ENCODE data around the gene PRIMA1. TPM values are rescaled to one million over a fixed set of nuclear protein-coding genes. Genes with fewer than 3 reads are reported as not detected.

The PRIMA1 gene
- total RNA-seq, 1 donor from 2014 or later, result 2.4 TPM

DNA sequence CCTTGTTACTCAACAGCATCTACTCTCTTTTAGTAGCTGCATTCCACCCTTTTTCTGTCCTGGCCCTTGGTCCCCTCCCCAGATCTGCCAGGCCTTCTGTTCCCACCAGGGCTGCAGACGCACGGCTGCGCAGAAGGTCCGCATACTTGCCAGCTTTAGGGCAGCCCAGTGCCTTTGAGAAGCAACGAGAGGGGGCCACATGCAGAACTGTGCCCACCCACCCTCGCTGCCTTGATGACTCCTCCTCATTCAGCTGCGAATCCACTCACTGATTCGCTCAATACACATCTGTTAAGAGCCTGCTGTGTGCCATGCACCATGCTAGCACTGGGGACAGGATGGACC is 39.2 kb downstream of the PRIMA1 start:
- TF ChIP-seq, protein P1, sequence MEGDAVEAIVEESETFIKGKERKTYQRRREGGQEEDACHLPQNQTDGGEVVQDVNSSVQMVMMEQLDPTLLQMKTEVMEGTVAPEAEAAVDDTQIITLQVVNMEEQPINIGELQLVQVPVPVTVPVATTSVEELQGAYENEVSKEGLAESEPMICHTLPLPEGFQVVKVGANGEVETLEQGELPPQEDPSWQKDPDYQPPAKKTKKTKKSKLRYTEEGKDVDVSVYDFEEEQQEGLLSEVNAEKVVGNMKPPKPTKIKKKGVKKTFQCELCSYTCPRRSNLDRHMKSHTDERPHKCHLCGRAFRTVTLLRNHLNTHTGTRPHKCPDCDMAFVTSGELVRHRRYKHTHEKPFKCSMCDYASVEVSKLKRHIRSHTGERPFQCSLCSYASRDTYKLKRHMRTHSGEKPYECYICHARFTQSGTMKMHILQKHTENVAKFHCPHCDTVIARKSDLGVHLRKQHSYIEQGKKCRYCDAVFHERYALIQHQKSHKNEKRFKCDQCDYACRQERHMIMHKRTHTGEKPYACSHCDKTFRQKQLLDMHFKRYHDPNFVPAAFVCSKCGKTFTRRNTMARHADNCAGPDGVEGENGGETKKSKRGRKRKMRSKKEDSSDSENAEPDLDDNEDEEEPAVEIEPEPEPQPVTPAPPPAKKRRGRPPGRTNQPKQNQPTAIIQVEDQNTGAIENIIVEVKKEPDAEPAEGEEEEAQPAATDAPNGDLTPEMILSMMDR (IDR thresholded peaks at IDR 0.05; ENCODE audit: partially characterized antibody, unreplicated experiment), result no peak
- Mint-ChIP-seq H3K4me3 (ENCODE audit: unreplicated experiment) (no peak overlapping the region), H3K27me3 (ENCODE audit: unreplicated experiment) (peaks cover 6% of the 10 kb centered on the region), H3K4me1 (ENCODE audit: low read depth, unreplicated experiment) (peaks cover 26% of the 10 kb centered on the region), H3K9me3 (ENCODE audit: unreplicated experiment) (peaks cover 3% of the 10 kb centered on the region), H3K36me3 (ENCODE audit: unreplicated experiment) (no peaks in the 10 kb centered on the region), H3K27ac (ENCODE audit: unreplicated experiment) (no peak overlapping the region)
- no peak for DNase-seq

DNA sequence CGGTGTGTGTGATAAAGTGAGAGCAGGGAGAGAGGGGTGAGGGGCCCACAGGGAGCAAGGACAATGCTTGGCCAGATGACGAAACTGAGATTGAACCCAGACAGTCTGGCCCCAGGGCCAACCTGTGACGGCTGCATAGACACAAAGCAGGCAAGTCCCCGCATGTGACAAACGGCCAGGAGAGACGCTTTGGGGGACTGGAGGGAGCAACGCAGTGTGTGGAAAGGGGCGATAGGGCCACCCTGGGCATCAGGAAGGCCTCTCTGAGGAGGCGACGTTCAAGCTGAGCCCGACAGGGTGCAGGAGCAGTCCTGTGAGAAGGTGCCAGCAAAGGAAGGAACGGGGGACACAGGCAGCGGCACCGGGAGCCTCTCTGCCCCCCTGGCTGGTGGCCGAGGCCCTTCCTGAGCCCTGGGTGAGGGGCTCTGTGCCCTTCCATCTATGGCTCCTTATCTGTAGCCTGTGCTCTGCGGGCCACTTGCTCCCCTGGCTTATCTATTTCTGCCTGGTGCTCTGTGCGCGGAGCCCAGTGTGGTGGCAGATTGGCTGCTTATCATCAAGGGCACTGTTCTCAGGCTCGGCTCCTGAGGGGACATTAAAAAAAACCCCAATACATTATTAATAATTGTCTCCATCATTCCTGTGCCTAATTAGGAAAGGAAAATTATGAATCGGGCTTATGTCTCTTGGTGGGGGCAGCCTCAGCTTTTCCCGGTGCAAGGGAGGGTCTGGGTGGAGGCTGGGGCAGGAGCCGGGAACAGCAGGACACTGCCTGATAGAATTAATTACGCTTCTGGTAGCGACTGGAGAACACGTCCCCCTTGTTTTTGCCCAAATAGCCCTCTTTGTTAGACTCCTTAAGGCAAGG is 39.8 kb downstream of the PRIMA1 start:
- no peak for DNase-seq
- Mint-ChIP-seq H3K4me3 (ENCODE audit: unreplicated experiment) (no peak overlapping the region), H3K27me3 (ENCODE audit: unreplicated experiment) (peaks cover 6% of the 10 kb centered on the region), H3K36me3 (ENCODE audit: unreplicated experiment) (no peaks in the 10 kb centered on the region), H3K9me3 (ENCODE audit: unreplicated experiment) (peaks cover 3% of the 10 kb centered on the region), H3K27ac (ENCODE audit: unreplicated experiment) (peak overlapping the region; percentile 19), H3K4me1 (ENCODE audit: low read depth, unreplicated experiment) (peaks cover 26% of the 10 kb centered on the region)
- TF ChIP-seq, protein P1 (IDR thresholded peaks at IDR 0.05; ENCODE audit: partially characterized antibody, unreplicated experiment), result no peak

DNA sequence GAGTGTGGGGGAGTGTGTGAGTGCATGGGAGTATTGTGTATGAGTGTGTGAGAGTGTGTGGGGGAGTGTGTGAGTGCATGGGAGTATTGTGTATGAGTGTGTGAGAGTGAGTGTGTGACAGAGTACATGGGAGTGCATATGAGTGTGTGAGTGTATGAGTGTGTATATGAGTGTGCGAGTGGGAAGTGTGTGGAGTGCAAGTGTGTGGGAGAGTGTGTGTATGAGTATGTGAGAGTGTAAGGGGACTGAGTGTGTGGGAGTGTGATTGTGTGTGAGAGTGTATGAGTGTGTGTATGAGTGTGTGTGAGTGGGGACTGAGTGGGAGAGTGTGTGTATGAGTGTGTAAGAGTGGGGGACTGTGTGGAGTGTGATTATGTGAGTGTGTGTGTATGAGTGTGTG is 40.7 kb downstream of the PRIMA1 start:
- Mint-ChIP-seq H3K9me3 (ENCODE audit: unreplicated experiment) (peaks cover 3% of the 10 kb centered on the region), H3K27ac (ENCODE audit: unreplicated experiment) (peak overlapping the region; percentile 19), H3K4me1 (ENCODE audit: low read depth, unreplicated experiment) (peaks cover 28% of the 10 kb centered on the region), H3K36me3 (ENCODE audit: unreplicated experiment) (no peaks in the 10 kb centered on the region), H3K27me3 (ENCODE audit: unreplicated experiment) (peaks cover 8% of the 10 kb centered on the region), H3K4me3 (ENCODE audit: unreplicated experiment) (no peak overlapping the region)
- no peak for DNase-seq
- TF ChIP-seq, protein P1 (IDR thresholded peaks at IDR 0.05; ENCODE audit: partially characterized antibody, unreplicated experiment), result no peak

DNA sequence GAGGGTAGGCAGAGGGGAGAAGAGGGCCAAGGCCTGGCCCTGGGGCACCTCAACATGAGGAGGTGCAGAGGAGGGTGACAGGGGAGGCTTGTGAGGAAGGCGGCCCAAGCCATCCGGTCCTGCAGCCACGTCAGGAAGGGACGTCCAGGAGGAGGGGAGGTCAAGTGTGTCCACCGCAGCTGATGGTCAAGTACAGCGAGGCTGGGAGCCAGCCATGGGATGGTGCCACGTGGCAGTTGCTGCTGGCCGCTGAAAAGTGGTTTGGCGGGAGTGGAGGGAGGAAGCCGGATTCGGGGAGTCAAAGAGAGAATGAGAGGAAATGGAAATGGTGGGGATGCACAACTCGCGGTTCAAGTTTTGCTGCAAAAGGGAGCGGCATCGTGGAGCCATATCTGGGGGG is 41.2 kb downstream of the PRIMA1 start:
- H3K4me1 Mint-ChIP-seq (ENCODE audit: low read depth, unreplicated experiment), result peaks cover 32% of the 10 kb centered on the region
- H3K4me3 Mint-ChIP-seq (ENCODE audit: unreplicated experiment), result no peak overlapping the region
- TF ChIP-seq, protein P1 (IDR thresholded peaks at IDR 0.05; ENCODE audit: partially characterized antibody, unreplicated experiment), result no peak
- H3K27ac Mint-ChIP-seq (ENCODE audit: unreplicated experiment), result no peak overlapping the region
- H3K27me3 Mint-ChIP-seq (ENCODE audit: unreplicated experiment), result peaks cover 8% of the 10 kb centered on the region
- H3K9me3 Mint-ChIP-seq (ENCODE audit: unreplicated experiment), result peaks cover 5% of the 10 kb centered on the region
- no peak for DNase-seq
- H3K36me3 Mint-ChIP-seq (ENCODE audit: unreplicated experiment), result no peaks in the 10 kb centered on the region

DNA sequence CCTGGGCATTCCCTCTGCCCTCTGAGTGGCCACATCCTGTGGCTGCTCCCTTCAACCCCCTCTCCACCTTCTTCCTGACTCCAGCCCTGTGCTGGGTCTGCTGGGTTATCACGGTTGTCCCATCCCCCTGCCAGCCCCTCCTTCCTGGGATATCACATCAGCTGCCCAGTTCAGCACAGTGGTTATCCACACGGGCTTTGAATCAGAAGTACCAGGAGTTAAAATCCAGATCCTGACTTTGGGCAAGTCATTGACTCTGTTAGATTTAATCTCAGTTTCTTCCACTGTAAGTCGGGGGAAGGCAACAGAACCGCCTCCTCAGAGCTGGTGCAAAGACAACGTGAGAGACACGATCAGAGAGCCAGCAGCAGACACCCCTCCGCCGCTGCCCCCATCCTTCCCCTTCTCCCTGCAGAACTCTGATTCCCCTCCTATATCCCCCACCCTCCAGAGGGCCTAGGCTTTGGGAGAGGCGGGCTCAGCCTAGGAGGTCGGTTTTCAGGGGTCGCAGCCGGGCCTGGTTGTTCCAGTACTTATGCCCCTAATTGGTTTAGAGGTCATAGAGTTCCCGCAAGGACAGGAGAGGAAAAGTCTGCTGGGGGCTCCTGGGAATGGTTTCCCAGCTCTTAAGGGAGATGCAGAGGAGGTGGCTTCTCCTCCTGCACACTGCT is 42.5 kb downstream of the PRIMA1 start:
- TF ChIP-seq, protein P1 (IDR thresholded peaks at IDR 0.05; ENCODE audit: partially characterized antibody, unreplicated experiment), result no peak
- H3K36me3 Mint-ChIP-seq (ENCODE audit: unreplicated experiment), result no peaks in the 10 kb centered on the region
- H3K4me3 Mint-ChIP-seq (ENCODE audit: unreplicated experiment), result no peak overlapping the region
- no peak for DNase-seq
- H3K4me1 Mint-ChIP-seq (ENCODE audit: low read depth, unreplicated experiment), result peaks cover 45% of the 10 kb centered on the region
- no peak overlapping the region for H3K27ac Mint-ChIP-seq (ENCODE audit: unreplicated experiment)
- H3K27me3 Mint-ChIP-seq (ENCODE audit: unreplicated experiment), result peaks cover 9% of the 10 kb centered on the region
- H3K9me3 Mint-ChIP-seq (ENCODE audit: unreplicated experiment), result peaks cover 9% of the 10 kb centered on the region
